Stimulated activated CD4-positive, alpha-beta T cell treated with anti-CD3 and anti-CD28 coated beads, Interleukin-2, amount 100 ng/mL, for 48 hours (primary cell): Measurements from ENCODE around the gene ZNF865.
A peak's percentile ranks its signal among the peaks of the same experiment; 100 is the strongest.

Experiments used
- DNase-seq, 2 donors: peaks; one replicate each; pipeline ENCODE4 v3.0.0-alpha.2; 2020

Gene ZNF865

DNA sequence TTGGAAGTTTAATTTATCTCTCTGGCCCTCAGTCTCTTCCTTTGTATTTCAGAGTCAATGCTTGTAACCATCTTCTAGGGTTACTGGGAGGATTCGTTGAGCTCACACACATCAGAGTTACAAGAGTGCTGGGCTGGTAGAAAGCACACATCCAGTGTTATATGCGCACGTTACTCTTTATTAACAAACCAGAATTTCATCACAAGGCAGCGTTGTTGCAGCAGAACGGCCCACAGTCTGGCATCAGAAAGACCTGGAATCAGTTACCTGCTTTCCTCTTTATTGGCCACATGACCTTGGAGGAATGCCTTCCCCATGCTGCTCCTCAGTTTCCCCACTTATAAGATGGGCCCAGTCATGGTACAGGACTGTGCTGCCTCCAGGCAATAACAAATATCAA is 3.9 kb downstream of the ZNF865 start:
- DNase-seq: no peak

DNA sequence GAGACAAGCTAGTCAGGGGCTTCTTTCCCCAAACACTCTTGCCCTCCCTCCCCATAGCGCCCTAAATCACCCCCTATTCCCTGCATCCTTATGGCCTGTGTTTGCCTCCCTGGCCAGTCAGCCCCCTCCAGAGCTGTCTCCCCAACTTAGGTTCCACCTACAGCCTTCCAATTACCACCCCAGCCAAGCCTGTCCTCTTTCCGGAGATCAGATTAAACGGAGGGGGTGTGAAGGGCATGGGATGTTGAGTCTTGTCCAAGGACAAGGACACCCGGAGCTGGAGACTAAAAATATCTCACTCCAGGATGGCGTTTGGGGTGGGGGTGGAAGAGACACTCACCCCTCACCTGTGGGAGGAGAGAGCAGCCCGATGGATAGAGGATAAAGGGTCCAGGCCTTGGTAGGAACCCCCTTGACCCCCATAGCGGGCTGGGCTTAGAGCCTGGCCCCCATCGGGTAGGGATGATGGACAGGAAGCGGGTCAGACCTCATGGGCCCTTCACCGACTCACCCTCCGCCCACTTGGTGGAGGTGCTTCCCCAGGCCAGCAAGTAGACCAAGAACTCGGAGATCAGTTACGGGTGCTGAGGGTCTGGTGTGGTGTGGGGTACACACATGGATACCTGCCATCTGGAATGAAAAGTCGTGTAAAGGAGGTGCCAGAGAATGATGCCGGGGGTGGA is 6.0 kb downstream of the ZNF865 start:
- no peak for DNase-seq

GRCh38 chr19:55611983-55612645 is 6.7 kb downstream of the ZNF865 start:
- no peak for DNase-seq

- no peak for DNase-seq
Measured at GRCh38 chr19:55613396-55613795, 7.9 kb downstream of the ZNF865 start.

DNA sequence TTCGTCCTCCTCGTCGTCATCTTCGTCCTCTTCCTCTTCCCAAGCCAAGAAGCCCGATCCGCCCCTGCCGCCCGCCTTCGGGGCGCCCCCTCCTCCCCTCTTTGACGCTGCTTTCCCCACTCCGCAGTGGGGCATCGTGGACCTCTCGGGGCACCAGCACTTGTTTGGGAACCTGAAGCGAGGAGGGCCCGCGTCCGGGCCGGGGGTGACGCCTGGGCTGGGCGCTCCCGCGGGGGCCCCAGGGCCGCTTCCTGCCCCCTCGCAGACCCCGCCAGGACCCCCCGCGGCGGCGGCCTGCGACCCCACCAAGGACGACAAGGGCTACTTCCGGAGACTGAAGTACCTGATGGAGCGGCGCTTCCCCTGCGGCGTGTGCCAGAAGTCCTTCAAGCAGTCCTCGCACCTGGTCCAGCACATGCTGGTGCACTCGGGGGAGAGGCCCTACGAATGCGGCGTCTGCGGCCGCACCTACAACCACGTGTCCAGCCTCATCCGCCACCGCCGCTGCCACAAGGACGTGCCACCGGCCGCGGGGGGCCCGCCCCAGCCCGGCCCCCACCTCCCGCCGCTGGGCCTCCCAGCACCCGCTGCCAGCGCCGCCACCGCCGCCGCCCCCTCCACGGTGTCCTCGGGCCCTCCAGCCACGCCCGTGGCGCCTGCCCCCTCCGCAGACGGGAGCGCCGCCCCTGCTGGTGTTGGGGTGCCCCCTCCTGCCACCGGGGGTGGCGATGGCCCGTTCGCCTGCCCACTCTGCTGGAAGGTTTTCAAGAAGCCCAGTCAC is 8.7 kb downstream of the ZNF865 start:
- no peak for DNase-seq

DNA sequence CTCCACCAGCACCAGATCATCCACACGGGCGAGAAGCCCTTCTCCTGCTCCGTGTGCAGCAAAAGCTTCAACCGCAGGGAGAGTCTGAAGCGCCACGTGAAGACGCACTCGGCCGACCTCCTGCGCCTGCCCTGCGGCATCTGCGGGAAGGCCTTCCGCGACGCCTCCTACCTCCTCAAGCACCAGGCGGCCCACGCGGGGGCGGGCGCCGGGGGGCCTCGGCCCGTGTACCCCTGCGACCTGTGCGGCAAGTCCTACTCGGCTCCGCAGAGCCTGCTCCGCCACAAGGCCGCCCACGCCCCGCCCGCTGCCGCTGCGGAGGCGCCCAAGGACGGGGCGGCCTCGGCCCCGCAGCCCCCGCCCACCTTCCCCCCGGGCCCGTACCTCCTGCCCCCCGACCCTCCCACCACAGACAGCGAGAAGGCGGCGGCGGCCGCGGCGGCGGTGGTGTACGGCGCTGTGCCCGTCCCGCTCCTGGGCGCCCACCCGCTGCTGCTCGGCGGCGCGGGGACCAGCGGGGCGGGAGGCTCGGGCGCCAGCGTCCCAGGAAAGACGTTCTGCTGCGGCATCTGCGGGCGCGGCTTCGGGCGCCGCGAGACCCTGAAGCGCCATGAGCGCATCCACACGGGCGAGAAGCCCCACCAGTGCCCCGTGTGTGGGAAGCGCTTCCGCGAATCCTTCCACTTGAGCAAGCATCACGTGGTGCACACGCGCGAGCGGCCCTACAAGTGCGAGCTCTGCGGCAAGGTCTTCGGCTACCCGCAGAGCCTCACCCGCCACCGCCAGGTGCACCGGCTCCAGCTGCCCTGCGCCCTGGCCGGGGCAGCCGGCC is 9.5 kb downstream of the ZNF865 start:
- no peak for DNase-seq

DNA sequence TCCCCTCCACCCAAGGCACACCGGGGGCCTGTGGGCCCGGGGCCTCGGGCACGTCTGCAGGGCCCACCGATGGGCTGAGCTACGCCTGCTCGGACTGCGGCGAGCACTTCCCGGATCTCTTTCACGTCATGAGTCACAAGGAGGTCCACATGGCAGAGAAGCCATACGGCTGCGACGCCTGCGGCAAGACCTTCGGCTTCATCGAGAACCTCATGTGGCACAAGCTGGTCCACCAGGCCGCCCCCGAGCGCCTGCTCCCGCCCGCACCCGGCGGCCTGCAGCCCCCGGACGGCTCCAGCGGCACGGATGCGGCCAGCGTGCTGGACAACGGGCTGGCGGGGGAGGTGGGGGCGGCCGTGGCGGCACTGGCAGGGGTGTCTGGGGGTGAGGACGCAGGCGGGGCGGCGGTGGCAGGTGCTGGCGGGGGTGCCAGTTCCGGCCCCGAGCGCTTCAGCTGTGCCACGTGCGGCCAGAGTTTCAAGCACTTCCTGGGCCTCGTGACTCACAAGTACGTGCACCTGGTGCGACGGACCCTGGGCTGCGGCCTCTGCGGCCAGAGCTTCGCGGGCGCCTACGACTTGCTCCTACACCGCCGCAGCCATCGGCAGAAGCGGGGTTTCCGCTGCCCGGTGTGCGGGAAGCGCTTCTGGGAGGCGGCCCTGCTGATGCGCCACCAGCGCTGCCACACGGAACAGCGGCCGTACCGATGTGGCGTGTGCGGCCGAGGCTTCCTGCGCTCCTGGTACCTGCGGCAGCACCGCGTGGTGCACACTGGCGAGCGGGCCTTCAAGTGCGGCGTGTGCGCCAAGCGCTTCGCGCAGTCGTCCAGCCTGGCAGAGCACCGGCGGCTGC is 10.3 kb downstream of the ZNF865 start:
- DNase-seq: no peak

DNA sequence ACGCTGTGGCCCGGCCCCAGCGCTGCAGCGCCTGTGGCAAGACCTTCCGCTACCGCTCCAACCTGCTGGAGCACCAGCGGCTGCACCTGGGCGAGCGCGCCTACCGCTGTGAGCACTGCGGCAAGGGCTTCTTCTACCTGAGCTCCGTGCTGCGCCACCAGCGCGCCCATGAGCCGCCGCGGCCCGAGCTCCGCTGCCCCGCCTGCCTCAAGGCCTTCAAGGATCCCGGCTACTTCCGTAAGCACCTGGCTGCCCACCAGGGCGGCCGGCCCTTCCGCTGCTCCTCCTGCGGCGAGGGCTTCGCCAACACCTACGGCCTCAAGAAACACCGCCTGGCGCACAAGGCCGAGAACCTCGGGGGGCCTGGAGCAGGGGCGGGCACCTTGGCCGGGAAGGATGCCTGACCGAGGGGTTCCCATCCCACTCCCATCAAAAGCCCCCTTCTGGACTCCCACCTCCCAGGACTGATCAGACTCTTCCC is 11.0 kb downstream of the ZNF865 start:
- no peak for DNase-seq

DNA sequence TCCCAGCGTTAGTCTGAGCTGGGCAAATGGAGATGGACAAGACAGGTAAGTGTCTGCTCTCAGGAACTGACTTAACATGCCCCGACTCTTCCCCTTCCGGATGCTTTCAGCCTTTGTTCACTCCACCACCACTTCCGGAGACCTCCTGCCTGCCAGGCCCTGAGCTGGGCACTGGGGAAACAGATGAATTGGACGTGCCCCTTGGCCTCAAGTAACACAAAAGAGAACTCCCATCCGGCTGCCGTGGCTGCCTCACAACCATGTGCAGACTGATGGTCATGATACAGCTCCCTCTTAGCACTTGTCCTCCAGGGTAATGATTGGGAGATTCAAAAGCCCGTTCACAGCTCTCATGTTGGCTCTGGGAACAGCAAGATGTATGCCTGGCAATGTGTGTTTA is 12.0 kb downstream of the ZNF865 start:
- no peak for DNase-seq

GRCh38 chr19:55618426-55618825 is 13.0 kb downstream of the ZNF865 start:
- no peak for DNase-seq

GRCh38 chr19:55619286-55619685 is 13.8 kb downstream of the ZNF865 start:
- DNase-seq: no peak

DNA sequence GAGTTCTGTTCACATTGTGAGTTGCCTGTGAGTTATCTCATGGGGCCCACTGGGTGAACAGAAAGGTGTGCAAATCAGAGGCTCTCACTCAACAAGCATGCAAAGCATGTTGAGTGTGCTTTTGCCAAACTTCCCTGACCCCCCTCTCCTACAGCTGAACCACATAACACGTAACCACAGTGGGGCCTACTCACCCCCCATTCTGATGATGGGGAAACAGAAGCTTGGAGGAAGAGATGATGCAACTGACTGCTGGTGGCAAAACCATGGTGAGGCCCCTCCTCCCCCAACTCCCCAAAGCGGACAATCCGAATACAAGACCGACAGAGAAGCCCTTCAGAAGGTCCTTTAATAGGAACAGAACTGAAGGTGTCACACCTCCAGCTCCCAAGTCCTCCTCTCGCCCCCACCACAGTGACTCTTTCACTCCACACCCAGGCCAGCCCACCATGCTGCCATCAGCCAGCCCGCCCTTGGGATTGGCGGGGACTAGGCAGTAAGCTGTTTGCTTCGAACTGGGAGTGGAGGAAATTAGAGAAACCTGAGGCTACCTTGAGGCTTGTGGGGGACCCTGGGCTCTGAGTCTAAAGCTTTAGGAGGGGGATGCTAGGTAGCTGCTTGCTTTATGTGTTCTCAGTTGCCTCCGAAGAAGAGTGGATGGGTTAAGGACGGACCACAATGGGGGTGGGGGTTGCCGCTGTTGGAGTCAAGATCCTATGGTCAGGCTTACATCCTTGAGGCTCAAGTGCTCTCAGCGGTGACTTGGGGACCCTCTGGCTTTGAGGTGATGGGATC is 15.2 kb downstream of the ZNF865 start:
- no peak for DNase-seq

DNA sequence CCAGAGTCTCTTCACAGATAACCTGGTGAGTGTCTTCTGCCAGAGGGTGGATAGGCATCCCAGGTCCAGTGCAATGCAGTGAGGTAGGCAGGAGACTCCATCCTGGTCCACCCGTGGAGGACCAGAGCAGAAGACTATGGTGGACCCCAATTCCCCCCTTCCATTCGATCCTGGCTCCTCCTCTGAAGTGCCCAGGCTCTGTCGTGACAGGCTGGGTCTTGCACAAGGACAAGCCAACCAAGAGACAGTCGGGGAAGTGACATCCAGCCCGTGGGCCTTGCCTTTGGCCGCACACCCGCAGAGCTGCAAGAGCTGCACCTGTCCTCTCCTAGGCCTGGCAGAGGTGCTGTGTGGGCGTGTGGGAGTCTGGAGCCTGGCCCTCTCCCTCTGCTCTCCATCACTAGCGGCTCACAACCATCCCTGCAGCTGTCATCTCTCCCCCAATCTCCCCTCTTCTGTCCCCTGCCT is 15.8 kb downstream of the ZNF865 start:
- no peak for DNase-seq

DNA sequence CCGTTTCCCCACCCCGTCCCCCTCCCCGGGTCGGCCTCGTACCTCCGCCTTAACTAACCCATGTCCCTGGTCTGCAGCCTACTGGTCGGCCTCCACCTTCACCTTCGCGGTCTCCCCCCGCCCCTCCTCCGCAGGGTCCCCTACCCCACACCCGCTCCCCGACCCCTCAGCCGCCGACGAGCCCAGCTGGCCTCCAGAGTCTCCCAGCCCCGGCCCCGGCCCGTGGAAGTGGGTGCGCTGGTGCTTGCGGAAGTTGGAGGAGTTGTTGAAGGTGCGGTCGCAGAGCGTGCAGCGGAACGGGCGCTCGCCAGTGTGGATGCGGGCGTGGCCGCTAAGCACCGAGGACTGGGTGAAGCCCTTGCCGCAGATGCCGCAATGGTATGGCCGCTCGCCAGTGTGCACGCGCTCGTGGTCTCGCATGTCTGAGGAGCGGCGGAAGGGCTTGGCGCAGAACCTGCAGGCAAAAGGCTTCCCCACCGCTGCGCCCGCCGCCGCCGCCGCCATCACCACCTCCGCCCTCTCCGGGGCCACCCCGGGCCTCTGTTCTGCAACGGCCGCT is 16.3 kb downstream of the ZNF865 start:
- DNase-seq: no peak

- no peak for DNase-seq
Measured at GRCh38 chr19:55622242-55622969, 17.0 kb downstream of the ZNF865 start.

- no peak for DNase-seq
Measured at GRCh38 chr19:55623130-55623529, 17.7 kb downstream of the ZNF865 start.

- DNase-seq: no peak
Measured at GRCh38 chr19:55623561-55623960, 18.1 kb downstream of the ZNF865 start.

DNA sequence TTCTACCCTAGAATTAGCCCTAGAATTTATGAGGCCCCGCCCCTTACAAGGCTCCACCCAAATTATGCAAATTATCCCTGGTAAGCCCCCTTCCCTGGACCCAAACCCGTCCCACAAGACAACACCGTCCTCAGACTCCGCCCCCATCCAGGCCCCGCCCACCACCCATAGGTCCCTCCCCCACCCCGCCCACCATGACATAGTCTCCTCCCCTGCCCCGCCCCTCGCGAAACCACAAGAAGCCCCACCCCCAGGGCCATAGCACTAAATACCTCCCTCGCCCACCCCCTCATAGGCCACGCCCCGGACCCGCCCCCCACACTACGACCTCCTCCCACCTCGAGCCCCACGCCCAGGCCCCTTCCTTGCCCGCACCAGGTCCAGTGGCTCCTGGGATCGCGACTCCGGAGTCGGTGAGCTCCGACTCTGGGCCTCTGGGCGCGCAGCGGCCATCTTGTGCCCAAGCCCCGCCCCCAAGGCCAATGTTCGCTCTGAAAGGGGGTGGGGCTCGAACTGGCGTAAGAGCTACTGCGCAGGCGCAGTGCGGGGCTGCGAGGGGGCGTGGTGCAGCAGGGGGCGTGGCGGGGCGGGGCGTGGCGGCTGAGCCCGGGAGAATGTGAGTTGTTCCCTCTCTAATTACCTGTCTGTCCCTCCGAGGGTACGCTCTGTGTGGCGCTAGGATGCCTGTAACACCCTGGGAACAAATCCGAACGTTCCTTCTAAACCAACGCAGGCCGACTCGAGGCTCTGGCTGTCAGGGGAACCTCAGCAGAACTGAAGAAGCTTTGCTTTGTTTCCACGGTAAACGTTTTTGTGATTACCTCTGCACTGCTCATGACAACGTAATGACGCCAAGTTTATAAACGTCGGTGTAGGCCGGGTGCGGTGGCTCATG is 18.9 kb downstream of the ZNF865 start, which contains the start of gene ZNF784:
ZNF784 (minus strand) TSS at position 458 of the 895 bp plus-strand sequence; CDS start at position 453, 5 bp downstream.
- DNase-seq: peak; percentile 92 to 96

DNA sequence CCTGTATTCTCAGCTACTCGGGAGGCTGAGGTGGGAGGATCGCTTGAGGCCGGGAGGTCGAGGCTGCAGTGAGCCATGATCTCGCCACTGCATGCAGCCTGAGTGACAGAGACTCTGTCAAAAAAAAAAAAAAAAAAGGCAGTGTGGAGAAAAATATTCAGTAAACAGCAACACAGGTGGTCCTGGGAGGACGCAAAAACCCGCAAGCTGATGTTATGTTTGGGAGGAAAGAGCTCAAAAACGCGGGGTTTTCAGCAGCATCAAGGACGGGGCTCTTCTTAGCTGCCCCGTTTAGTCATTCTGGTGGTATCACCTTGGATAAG is 19.5 kb downstream of the ZNF865 start:
- DNase-seq: no peak
